GM08714 (cell line): ENCODE data around the gene HSPA1L.
"Not testable (repeated sequence)": the region's sequence is repeated elsewhere in the genome, so short reads cannot be mapped to it uniquely, and the experiment has no call there.

Source experiments
- H3K4me3 ChIP-seq: fragments of 200-500 bp; sonication (Bioruptor generic); 2 replicates; pipeline ENCODE4 v1.5.1; 2014; ENCODE audit warnings: mild to moderate bottlenecking, low read length, inconsistent platforms
- ZNF274 ChIP-seq: IDR thresholded peaks from 2 replicates; pipeline ENCODE4 v1.6.1; 2012; ENCODE audit warnings: mild to moderate bottlenecking, low read depth, low read length

The HSPA1L gene

DNA sequence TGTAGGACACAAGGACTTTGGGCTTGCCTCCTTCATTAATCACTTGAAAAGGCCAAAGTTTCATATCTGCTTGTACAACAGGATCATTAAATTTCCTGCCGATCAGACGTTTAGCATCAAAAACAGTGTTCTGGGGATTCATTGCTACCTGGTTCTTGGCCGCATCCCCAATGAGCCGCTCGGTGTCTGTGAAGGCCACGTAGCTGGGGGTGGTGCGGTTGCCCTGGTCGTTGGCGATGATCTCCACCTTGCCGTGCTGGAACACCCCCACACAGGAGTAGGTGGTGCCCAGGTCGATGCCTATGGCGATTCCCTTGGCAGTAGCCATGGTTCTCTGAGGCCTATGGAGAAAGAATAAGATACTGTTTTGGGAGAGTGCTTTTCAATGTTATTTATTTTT, 3.4 kb downstream of the HSPA1L start:
- TF ChIP-seq ZNF274: no peak
- H3K4me3 ChIP-seq: no peak overlapping the region

- H3K4me3 ChIP-seq: not testable (repeated sequence)
Measured at GRCh38 chr6:31808599-31808998, 6.5 kb downstream of the HSPA1L start.

DNA sequence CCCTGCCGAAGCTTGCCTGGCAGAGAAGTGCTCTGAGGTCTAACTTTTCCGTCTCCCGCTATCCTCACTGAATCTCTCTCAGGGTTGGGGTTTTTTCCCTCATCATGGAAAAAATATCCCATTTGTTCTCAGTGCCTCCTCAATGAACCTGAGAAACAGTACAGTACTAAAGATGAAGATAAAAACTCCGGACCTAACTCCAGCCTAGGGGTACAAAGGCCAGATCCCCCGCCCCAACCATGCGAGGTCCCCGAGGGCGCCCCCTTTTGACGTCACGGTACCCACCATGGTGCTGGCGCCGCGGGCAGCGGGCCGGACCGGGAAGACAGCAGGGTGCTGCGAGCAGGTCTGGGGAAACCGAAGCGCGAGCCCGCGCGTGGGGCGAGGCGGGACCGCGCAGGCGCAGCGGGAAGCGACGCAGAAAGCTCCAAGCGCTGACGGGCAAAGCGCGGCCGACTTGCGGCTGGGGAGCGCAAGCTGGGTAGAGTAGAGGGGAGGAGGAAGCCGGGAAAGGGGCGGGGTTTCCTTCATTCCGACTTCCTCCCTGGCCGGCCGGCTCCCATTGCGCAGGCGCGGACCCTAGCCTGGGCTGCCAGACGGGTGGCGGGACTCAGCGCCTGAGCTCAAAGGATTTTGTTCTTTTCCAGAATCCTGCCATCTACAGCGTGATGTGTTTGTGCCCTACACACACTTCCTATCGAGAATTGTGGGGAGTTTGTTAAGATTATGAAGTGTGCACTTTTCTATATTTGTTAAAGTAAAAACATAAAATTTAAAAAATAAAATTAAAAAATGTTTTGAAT, 8.4 kb downstream of the HSPA1L start, which contains the start of gene LSM2:
Gene LSM2 (minus strand): TSS at position 497 of the 803 bp plus-strand sequence. CDS start 209 bp downstream, at position 288.
- TF ChIP-seq ZNF274: no peak
- H3K4me3 ChIP-seq: peak within 1 kb of the TSS; percentile 84

- peak overlapping the region; percentile 84 for H3K4me3 ChIP-seq
- no peak for TF ChIP-seq ZNF274
Measured at GRCh38 chr6:31805939-31806469, 9.1 kb downstream of the HSPA1L start.

DNA sequence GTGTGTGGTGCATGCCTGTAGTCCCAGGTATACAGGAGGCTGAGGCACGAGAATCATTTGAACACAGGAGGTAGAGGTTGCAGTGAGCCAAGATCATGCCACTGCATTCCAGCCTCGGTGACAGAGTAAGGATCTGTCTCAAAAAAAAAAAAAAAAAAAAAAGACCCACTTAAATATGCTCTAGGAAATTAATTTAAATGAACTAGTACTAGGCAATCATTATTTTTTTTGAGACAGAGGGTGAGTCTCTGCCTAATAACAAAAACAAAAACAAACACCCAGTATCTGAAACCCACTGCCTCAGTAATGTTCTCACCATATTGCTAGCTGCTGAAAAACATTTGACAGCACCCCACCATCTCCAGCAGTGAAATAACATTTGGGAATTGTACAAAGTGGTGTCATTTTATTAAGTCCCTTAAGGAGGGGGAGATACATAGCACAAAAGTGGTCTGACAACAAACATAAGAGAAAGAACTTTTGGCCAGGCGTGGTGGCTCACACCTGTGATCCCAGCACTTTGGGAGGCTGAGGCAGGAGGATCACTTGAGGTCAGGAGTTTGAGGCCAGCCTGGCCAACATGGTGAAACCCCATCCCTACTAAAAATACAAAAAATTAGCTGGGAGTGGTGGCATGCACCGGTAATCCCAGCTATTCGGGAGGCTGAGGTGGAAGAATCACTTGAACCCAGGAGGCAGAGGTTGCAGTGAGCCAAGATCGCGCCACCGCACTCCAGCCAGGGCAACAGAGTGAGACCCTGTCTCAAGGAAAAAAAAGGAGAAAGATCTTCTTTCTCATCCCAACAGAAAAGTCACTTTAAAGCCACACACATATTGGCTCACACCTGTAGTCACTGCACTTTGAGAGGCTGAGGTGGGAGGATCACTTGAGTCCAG, 13.8 kb downstream of the HSPA1L start:
- H3K4me3 ChIP-seq: not testable (repeated sequence)

DNA sequence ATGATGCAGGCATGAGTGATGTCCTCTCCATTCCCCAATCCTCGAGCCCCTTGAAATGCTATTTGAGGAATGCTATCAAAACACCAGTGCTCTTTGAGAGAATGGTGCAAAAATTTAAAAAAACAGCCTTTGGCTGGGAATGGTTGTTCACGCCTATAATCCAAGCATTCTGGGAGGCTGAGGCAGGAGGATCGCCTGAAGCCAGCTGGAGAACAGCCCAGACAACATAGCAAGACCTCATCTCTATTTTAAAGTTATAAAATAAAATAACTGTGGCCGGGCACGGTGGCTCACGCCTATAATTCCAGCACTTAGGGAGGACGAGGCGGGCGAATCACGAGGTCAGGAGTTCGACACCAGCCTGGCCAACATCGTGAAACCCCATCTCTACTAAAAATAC, 15.3 kb downstream of the HSPA1L start:
- H3K4me3 ChIP-seq: no peak overlapping the region
- TF ChIP-seq ZNF274: no peak

DNA sequence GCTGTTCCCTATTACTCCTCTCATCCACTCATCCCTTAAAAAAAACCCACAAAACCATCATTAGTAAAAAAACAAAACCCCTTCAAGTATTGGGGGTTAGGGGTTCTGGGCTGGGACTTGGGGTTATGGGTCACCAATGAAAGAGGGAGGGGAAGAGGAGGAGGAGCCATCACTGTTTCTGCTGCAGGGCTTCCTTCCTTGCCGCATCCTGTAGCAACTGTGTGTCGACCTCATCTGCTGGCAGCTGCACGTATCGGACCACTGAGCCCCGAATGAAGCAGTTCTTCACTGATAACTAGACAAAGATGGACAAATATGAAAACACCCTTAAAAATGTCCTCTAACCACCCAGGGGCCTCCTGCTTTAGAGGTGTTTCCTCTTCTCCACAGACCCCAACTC, 17.5 kb downstream of the HSPA1L start:
- no peak overlapping the region for H3K4me3 ChIP-seq
- no peak for TF ChIP-seq ZNF274

DNA sequence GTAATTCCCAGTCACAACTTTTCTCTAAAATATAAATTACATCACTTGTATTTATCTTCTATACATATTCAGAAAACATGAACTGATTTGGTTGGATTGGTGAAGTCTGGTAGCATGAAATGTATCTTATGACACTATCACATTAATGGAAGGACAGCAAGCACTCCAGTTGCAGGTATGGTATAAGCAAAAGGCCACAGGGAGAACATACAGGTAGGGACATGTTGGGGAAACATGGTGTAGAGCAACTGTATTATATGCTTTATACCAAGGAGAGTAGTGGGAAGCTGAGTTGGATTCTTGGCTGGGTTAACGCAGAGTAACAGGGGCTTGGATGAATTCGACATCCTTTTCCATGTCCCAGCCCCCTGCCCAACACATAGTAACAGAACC, 18.1 kb downstream of the HSPA1L start:
- no peak for TF ChIP-seq ZNF274
- no peak overlapping the region for H3K4me3 ChIP-seq

DNA sequence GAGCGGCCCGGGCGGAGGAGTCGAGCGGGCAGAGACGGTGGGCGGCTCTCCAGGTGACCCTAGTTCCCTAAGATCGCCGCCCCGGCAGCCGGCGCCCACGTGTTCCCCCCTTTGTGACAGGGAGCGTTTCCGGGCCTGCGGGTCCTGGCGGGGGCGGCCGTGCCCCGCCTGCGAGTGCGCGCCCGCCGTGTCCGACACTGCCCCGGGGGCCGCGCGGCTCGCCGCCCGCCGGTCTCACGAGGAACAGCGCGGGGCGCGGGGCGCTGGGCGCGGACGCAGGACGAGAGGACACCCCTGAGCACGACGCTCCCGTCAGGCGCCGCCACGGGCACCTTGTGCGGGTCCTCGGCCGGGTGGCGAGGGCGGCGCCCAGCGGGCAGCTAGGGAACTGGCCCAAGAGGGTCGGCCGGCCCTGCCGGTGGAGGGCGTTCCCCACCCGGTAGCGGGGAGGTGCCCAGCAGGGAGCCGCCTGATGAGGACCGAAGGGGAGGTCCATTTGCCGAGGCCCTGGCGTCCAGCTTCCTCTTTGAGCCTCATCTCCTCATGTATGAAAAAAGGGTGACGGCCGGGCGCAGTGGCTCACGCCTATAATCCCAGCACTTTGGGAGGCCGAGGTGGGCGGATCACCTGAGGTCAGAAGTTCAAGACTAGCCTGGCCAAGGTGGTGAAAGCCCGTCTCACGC, 19.3 kb downstream of the HSPA1L start, which contains the start of gene VARS1:
Gene VARS1 (minus strand): TSS at position 137 of the 683 bp plus-strand sequence. CDS start 535 bp downstream, outside the sequence.
- TF ChIP-seq ZNF274: no peak
- H3K4me3 ChIP-seq: peak within 1 kb of the TSS; percentile 92

GRCh38 chr6:31794866-31795615, 20.0 kb downstream of the HSPA1L start:
- no peak for TF ChIP-seq ZNF274

DNA sequence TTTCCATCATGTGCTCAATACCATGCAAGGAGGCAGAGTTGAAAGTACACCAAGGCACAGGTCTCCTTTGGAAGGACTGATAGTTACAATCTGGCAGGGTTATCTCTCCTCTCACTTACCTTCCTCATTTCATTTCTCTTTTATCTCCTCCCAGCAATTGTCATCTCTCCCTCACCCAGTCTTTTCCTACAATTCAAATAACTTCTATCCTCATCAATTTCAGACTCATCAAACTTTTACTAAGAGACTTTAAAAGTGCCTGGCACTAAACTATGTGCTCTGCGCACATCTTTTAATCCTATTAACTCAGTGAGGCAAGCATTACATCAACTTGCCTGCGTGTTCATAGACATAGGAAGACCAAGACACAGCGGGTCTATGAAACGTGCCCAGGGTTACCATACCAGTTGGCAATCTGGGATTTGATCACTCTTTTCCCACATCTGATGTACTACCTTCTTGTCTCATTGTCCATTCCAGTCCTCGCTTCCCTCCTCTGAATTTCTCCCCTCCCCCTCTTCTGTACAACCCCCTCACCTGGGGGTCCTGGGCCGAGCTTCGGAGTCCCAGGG, 20.7 kb downstream of the HSPA1L start:
- no peak for TF ChIP-seq ZNF274
- peak overlapping the region; percentile 92 for H3K4me3 ChIP-seq

More at GRCh38 chr6:31794866-31795615, 20.0 kb downstream of the HSPA1L start:
- H3K4me3 ChIP-seq: peak overlapping the region; percentile 92

- H3K4me3 ChIP-seq: peak overlapping the region; percentile 92; the same call in 1 of the 2 replicates
Measured at GRCh38 chr6:31793927-31794245, 21.2 kb downstream of the HSPA1L start.

- H3K4me3 ChIP-seq: no peak overlapping the region
- no peak for TF ChIP-seq ZNF274
Measured at GRCh38 chr6:31792761-31793171, 22.3 kb downstream of the HSPA1L start.
